ENCODE measurements around the gene RBMS1.

- no peak for TF ChIP-seq CTCF (IDR thresholded peaks at IDR 0.05)
- TF ChIP-seq ESRRA (IDR thresholded peaks at IDR 0.05; ENCODE audit: borderline replicate concordance, low read length), result no peak
- TF ChIP-seq, protein P1, sequence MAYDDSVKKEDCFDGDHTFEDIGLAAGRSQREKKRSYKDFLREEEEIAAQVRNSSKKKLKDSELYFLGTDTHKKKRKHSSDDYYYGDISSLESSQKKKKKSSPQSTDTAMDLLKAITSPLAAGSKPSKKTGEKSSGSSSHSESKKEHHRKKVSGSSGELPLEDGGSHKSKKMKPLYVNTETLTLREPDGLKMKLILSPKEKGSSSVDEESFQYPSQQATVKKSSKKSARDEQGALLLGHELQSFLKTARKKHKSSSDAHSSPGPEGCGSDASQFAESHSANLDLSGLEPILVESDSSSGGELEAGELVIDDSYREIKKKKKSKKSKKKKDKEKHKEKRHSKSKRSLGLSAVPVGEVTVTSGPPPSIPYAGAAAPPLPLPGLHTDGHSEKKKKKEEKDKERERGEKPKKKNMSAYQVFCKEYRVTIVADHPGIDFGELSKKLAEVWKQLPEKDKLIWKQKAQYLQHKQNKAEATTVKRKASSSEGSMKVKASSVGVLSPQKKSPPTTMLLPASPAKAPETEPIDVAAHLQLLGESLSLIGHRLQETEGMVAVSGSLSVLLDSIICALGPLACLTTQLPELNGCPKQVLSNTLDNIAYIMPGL (CRISPR knock-in tag; IDR thresholded peaks at IDR 0.05; ENCODE audit: borderline replicate concordance), result no peak
- TF ChIP-seq HDAC2 (IDR thresholded peaks at IDR 0.05), result no peak
- TF ChIP-seq, protein P2, sequence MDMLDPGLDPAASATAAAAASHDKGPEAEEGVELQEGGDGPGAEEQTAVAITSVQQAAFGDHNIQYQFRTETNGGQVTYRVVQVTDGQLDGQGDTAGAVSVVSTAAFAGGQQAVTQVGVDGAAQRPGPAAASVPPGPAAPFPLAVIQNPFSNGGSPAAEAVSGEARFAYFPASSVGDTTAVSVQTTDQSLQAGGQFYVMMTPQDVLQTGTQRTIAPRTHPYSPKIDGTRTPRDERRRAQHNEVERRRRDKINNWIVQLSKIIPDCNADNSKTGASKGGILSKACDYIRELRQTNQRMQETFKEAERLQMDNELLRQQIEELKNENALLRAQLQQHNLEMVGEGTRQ (IDR thresholded peaks at IDR 0.05), result no peak
- no peak for TF ChIP-seq RFX5 (IDR thresholded peaks at IDR 0.05)
- TF ChIP-seq CEBPB (IDR thresholded peaks at IDR 0.05), result no peak
Observed at GRCh38 chr2:160409480-160409879, 84.1 kb downstream of the RBMS1 start.
